ENCODE results near the gene NAAA. TPM values are rescaled to one million over a fixed set of nuclear protein-coding genes. Genes with fewer than 3 reads are reported as not detected.

The NAAA gene
- total and polyA plus RNA-seq, 2 of the 4 experiments (the other 2 are of a cell fraction): 17.6 to 26.4 TPM

GRCh38 chr4:75902352-75902751 is 38.5 kb downstream of the NAAA start, which contains the start of gene PPEF2:
Gene PPEF2 (minus strand): TSS chr4:75902452. CDS start chr4:75896325, 6,127 bp downstream.
- dilution Hi-C loops (cut with HindIII; ENCODE audit: low sequenced_read_pairs, unreplicated experiment): no loop called here
- intact Hi-C loops (cut with micrococcal nuclease): no loop called here
- Histone ChIP-seq H2BK5ac (ENCODE audit: low read depth, low read length, poor library complexity, severe bottlenecking) (no peak within 1 kb of the TSS), H3K23ac (ENCODE audit: low read depth, low read length) (no peak within 1 kb of the TSS), H3K79me1 (ENCODE audit: low read depth in 1 of 2, low read length in 2 of 2) (no peaks in the 10 kb centered on the region), H3K4me3 (ENCODE audit: insufficient read depth, low read depth, low read length) (no peak within 1 kb of the TSS), H3K4me1 (ENCODE audit: control insufficient read depth, insufficient read depth, low read length) (no peaks in the 10 kb centered on the region), H3K27ac (ENCODE audit: insufficient read depth, low read length) (no peak within 1 kb of the TSS), H2BK120ac (ENCODE audit: low read depth, low read length) (no peak within 1 kb of the TSS), H2AK5ac (ENCODE audit: low read depth, low read length) (no peak within 1 kb of the TSS), H4K5ac (ENCODE audit: low read depth, low read length) (no peak within 1 kb of the TSS), H3K18ac (ENCODE audit: low read depth, low read length) (no peak within 1 kb of the TSS), H3K9ac (ENCODE audit: low read depth, low read length) (no peak within 1 kb of the TSS), H4K20me1 (ENCODE audit: insufficient read depth, low read length) (no peaks in the 10 kb centered on the region), H3K9me3 (ENCODE audit: control insufficient read depth, insufficient read depth, low read length) (no peaks in the 10 kb centered on the region), H4K8ac (ENCODE audit: low read depth in 2 of 2, low read length in 2 of 2) (no peak within 1 kb of the TSS), H2BK15ac (ENCODE audit: low read depth, low read length) (no peak within 1 kb of the TSS), H3K36me3 (ENCODE audit: control insufficient read depth, insufficient read depth, low read length) (no peaks in the 10 kb centered on the region), H2AK9ac (replicated peaks; ENCODE audit: low read depth, low read length, poor library complexity) (no peak within 1 kb of the TSS), H3K4ac (ENCODE audit: low read depth, low read length) (no peak within 1 kb of the TSS), H3K56ac (ENCODE audit: extremely low read depth, insufficient read depth, low read length) (no peak within 1 kb of the TSS), H2AFZ (replicated peaks; ENCODE audit: low read length, poor library complexity) (no peak within 1 kb of the TSS), H3K14ac (replicated peaks; ENCODE audit: low read depth, low read length) (no peak within 1 kb of the TSS), H3K9me1 (ENCODE audit: insufficient read depth, low read length) (0 out of 2 replicates have a peak, but pooled peaks cover 3% of the 10 kb centered on the region), H4K91ac (ENCODE audit: insufficient read depth, low read depth, low read length) (no peak within 1 kb of the TSS), H3K4me2 (ENCODE audit: low read depth, low read length) (no peak within 1 kb of the TSS), H2BK20ac (ENCODE audit: low read depth, low read length) (no peak within 1 kb of the TSS), H3K27me3 (ENCODE audit: control insufficient read depth, insufficient read depth, low read length) (peaks cover 5% of the 10 kb centered on the region)
- CTCF ChIA-PET: interaction anchor here (3.1 kb wide), 1 partner anchor 13 kb away, joined by 10 read pairs; no protein-coding TSS in a partner anchor
- POLR2A ChIA-PET (ENCODE audit: unreplicated experiment): no interaction called here
- no CpG with 5 or more reads among the region's 5 CpGs for WGBS, 2 experiments (ENCODE audit: extremely low coverage in 2 of 2, insufficient read length in 1 of 2)
- no peak for ATAC-seq (ENCODE audit: low read depth)
- no peak for DNase-seq
- BruUV-seq (replicated peaks): no TSS peak
- TF ChIP-seq POLR2A (IDR thresholded peaks at IDR 0.05; ENCODE audit: low read depth, low read length) (no peak), MAZ (IDR thresholded peaks at IDR 0.05; ENCODE audit: borderline replicate concordance, low read depth, low read length) (no peak), CHD1 (IDR thresholded peaks at IDR 0.05; ENCODE audit: low read depth, low read length) (no peak), NFE2L2 (IDR thresholded peaks at IDR 0.05; ENCODE audit: low read depth, low read length) (no peak), RCOR1 (IDR thresholded peaks at IDR 0.05; ENCODE audit: insufficient replicate concordance, low read length) (no peak), MXI1 (IDR thresholded peaks at IDR 0.05; ENCODE audit: borderline replicate concordance, low read depth, low read length) (no peak), RAD21 (IDR thresholded peaks at IDR 0.05; ENCODE audit: low read length) (no peak), SMC3 (IDR thresholded peaks at IDR 0.05; ENCODE audit: low read depth, low read length) (no peak), FOS (IDR thresholded peaks at IDR 0.05; ENCODE audit: low read depth, low read length) (no peak), ELK1 (IDR thresholded peaks at IDR 0.05; ENCODE audit: borderline replicate concordance, low read depth, low read length) (no peak), MAFK (IDR thresholded peaks at IDR 0.05; ENCODE audit: low read depth, low read length) (no peak), USF2 (IDR thresholded peaks at IDR 0.05; ENCODE audit: low read depth, low read length) (no peak), BHLHE40 (IDR thresholded peaks at IDR 0.05; ENCODE audit: low read depth, low read length) (no peak)
- in situ Hi-C loops (cut with MboI; ENCODE audit: low sequenced_read_pairs): no loop called here

All from IMR-90 (cell line).